HG02852 (cell line): ENCODE results near the gene ACAP2.
A peak's percentile ranks its signal among the peaks of the same experiment; 100 is the strongest.
"Not testable (repeated sequence)": the region's sequence is repeated elsewhere in the genome, so short reads cannot be mapped to it uniquely, and the experiment has no call there.

Experiments used
- ATAC-seq: cut with Tn5 transposase; IDR thresholded peaks from one replicate; pipeline ENCODE4 v1.9.1; 2021; ENCODE audit warnings: mild to moderate bottlenecking, moderate library complexity; ENCODE audit not compliant: unreplicated experiment

ACAP2 gene

GRCh38 chr3:195445885-195446284 is 3.1 kb upstream of the ACAP2 start:
- ATAC-seq: no peak

- no peak for ATAC-seq
Observed at GRCh38 chr3:195443391-195443989, 670 bp upstream of the ACAP2 start.

- ATAC-seq: peak; percentile 6
Observed at GRCh38 chr3:195441992-195442572, 738 bp downstream of the ACAP2 start.

GRCh38 chr3:195441476-195441991 is 1.3 kb downstream of the ACAP2 start:
- no peak for ATAC-seq

GRCh38 chr3:195441051-195441450 is 1.8 kb downstream of the ACAP2 start:
- no peak for ATAC-seq

GRCh38 chr3:195440379-195440778 is 2.4 kb downstream of the ACAP2 start:
- ATAC-seq: no peak

GRCh38 chr3:195438371-195438770 is 4.4 kb downstream of the ACAP2 start:
- ATAC-seq: no peak

GRCh38 chr3:195425849-195426248 is 17.0 kb downstream of the ACAP2 start:
- ATAC-seq: no peak

GRCh38 chr3:195423818-195424217 is 19.0 kb downstream of the ACAP2 start:
- no peak for ATAC-seq

GRCh38 chr3:195421400-195421799 is 21.4 kb downstream of the ACAP2 start:
- no peak for ATAC-seq

GRCh38 chr3:195416795-195417194 is 26.0 kb downstream of the ACAP2 start:
- ATAC-seq: no peak

- ATAC-seq: no peak
Observed at GRCh38 chr3:195411836-195412235, 31.0 kb downstream of the ACAP2 start.

GRCh38 chr3:195410546-195410945 is 32.3 kb downstream of the ACAP2 start:
- ATAC-seq: no peak

GRCh38 chr3:195407531-195408409 is 35.0 kb downstream of the ACAP2 start:
- ATAC-seq: no peak

GRCh38 chr3:195405651-195406050 is 37.2 kb downstream of the ACAP2 start:
- ATAC-seq: no peak

- no peak for ATAC-seq
Observed at GRCh38 chr3:195403841-195404408, 38.9 kb downstream of the ACAP2 start.

GRCh38 chr3:195403244-195403643 is 39.6 kb downstream of the ACAP2 start:
- no peak for ATAC-seq

- ATAC-seq: no peak
Observed at GRCh38 chr3:195401943-195402342, 40.9 kb downstream of the ACAP2 start.

- ATAC-seq: not testable (repeated sequence)
Observed at GRCh38 chr3:195398460-195398859, 44.4 kb downstream of the ACAP2 start.

GRCh38 chr3:195397524-195397923 is 45.3 kb downstream of the ACAP2 start:
- ATAC-seq: no peak

- ATAC-seq: no peak
Observed at GRCh38 chr3:195395208-195395816, 47.5 kb downstream of the ACAP2 start.
